Measurements from ENCODE around the gene CDH4.

DNA sequence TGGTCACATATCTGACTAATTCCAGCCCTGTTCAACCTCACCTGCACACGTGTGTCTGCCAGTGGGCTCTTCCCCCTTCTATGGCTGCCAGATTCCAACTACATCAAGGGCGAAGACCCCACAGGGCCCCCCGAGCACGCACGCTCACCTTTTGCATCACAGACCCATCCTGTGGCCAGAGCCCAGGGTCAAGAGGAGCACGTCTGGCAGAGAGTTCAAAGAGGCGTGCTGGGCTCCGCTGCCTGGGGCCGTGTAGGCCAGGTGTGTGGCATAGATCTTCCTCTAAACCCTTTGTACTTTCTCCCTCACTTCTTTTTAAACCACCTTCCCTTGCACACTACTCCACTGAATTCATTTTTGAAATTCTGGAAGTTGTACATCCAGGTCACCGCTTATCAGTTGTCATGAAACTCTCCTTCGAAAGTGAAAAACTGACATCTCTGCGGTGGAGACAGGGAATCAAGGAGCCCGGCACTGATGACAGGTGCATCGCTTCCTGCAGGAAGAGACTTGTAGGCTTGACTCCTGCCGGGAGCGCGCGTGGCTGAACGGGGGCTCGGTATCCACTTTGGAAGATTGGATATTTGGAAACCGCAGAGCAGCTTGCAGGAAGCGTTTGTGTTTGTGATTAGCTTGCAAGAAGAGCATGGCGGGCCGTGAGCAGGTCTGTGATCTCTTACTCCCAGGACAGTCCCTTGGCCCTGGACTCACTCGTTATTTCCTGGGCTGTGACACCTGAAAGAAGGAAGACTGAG is 397.2 kb downstream of the CDH4 start:
- TF ChIP-seq, protein P1, sequence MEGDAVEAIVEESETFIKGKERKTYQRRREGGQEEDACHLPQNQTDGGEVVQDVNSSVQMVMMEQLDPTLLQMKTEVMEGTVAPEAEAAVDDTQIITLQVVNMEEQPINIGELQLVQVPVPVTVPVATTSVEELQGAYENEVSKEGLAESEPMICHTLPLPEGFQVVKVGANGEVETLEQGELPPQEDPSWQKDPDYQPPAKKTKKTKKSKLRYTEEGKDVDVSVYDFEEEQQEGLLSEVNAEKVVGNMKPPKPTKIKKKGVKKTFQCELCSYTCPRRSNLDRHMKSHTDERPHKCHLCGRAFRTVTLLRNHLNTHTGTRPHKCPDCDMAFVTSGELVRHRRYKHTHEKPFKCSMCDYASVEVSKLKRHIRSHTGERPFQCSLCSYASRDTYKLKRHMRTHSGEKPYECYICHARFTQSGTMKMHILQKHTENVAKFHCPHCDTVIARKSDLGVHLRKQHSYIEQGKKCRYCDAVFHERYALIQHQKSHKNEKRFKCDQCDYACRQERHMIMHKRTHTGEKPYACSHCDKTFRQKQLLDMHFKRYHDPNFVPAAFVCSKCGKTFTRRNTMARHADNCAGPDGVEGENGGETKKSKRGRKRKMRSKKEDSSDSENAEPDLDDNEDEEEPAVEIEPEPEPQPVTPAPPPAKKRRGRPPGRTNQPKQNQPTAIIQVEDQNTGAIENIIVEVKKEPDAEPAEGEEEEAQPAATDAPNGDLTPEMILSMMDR (IDR thresholded peaks at IDR 0.05), result no peak
- no peak for TF ChIP-seq EZH2 (IDR thresholded peaks at IDR 0.05; ENCODE audit: borderline replicate concordance, insufficient read depth, low read depth, low read length, poor library complexity, severe bottlenecking)

Measured in B cell (primary cell).